HEK293 (cell line): ENCODE results near the gene THSD4.

Experiments
- BCL11A ChIP-seq: fragments of 450-650 bp; formaldehyde crosslinking; IDR thresholded peaks from 2 replicates; pipeline ENCODE4 v1.5.1; 2016; ENCODE audit warnings: low read depth, missing biosample characterization, missing genetic modification characterization
- EGR2 ChIP-seq: fragments of 450-650 bp; formaldehyde crosslinking; IDR thresholded peaks from 2 replicates; pipeline ENCODE4 v1.5.1; 2016; ENCODE audit warnings: low read depth, missing biosample characterization, missing genetic modification characterization
- IKZF3 ChIP-seq: fragments of 450-650 bp; IDR thresholded peaks from 2 replicates; pipeline ENCODE4 v1.5.0; 2018; ENCODE audit warnings: missing biosample characterization, mild to moderate bottlenecking, missing genetic modification characterization, moderate library complexity
- MZF1 ChIP-seq: fragments of 450-650 bp; formaldehyde crosslinking; IDR thresholded peaks from 2 replicates; pipeline ENCODE4 v1.5.1; 2017; ENCODE audit warnings: missing biosample characterization, missing genetic modification characterization, borderline replicate concordance
- YY1 ChIP-seq: fragments of 450-650 bp; formaldehyde crosslinking; IDR thresholded peaks from 2 replicates; pipeline ENCODE4 v1.5.1; 2018; ENCODE audit warnings: missing biosample characterization, missing genetic modification characterization
- ZBTB20 ChIP-seq: fragments of 450-650 bp; formaldehyde crosslinking; IDR thresholded peaks from 2 replicates; pipeline ENCODE4 v1.5.1; 2016; ENCODE audit warnings: missing biosample characterization, missing genetic modification characterization
- ZNF24 ChIP-seq: fragments of 450-650 bp; formaldehyde crosslinking; IDR thresholded peaks from 2 replicates; pipeline ENCODE4 v1.5.1; 2016; ENCODE audit warnings: missing biosample characterization, missing genetic modification characterization
- ZNF324 ChIP-seq: fragments of 450-650 bp; formaldehyde crosslinking; IDR thresholded peaks from 2 replicates; pipeline ENCODE4 v1.5.1; 2016; ENCODE audit warnings: missing biosample characterization, missing genetic modification characterization
- ZNF48 ChIP-seq: fragments of 450-650 bp; formaldehyde crosslinking; IDR thresholded peaks from 2 replicates; pipeline ENCODE4 v1.5.1; 2016; ENCODE audit warnings: missing biosample characterization, missing genetic modification characterization
- ZNF501 ChIP-seq: fragments of 450-650 bp; formaldehyde crosslinking; IDR thresholded peaks from 2 replicates; pipeline ENCODE4 v1.5.1; 2016; ENCODE audit warnings: missing biosample characterization, missing genetic modification characterization
- ZNF623 ChIP-seq: fragments of 450-650 bp; formaldehyde crosslinking; IDR thresholded peaks from 2 replicates; pipeline ENCODE4 v1.5.1; 2016; ENCODE audit warnings: missing biosample characterization, missing genetic modification characterization
- ZNF660 ChIP-seq: fragments of 450-650 bp; IDR thresholded peaks from 2 replicates; pipeline ENCODE4 v1.5.1; 2018; ENCODE audit warnings: missing biosample characterization, mild to moderate bottlenecking, missing genetic modification characterization
- ZNF677 ChIP-seq: fragments of 450-650 bp; IDR thresholded peaks from 2 replicates; pipeline ENCODE4 v1.5.0; 2018; ENCODE audit warnings: missing biosample characterization, mild to moderate bottlenecking, missing genetic modification characterization, moderate library complexity
- ZSCAN16 ChIP-seq: fragments of 450-650 bp; formaldehyde crosslinking; IDR thresholded peaks from 2 replicates; pipeline ENCODE4 v1.5.1; 2016; ENCODE audit warnings: missing biosample characterization, missing genetic modification characterization
- ZSCAN23 ChIP-seq: fragments of 450-650 bp; formaldehyde crosslinking; IDR thresholded peaks from 2 replicates; pipeline ENCODE4 v1.5.1; 2016; ENCODE audit warnings: missing biosample characterization, missing genetic modification characterization
- ZXDB ChIP-seq: fragments of 450-650 bp; formaldehyde crosslinking; IDR thresholded peaks from 2 replicates; pipeline ENCODE4 v1.5.1; 2016; ENCODE audit warnings: missing biosample characterization, missing genetic modification characterization
- TF ChIP-seq, protein P1 (sequence below): fragments of 450-650 bp; formaldehyde crosslinking; IDR thresholded peaks from 2 replicates; pipeline ENCODE4 v1.5.1; 2016; ENCODE audit warnings: missing biosample characterization, missing genetic modification characterization
- TF ChIP-seq, protein P2 (sequence below): IDR thresholded peaks from 2 replicates; pipeline ENCODE4 v1.6.1; 2011; ENCODE audit warnings: mild to moderate bottlenecking, low read depth, low read length, borderline replicate concordance
- TF ChIP-seq, protein P3 (sequence below): fragments of 450-650 bp; formaldehyde crosslinking; IDR thresholded peaks from 2 replicates; pipeline ENCODE4 v1.5.1; 2016; ENCODE audit warnings: missing biosample characterization, missing genetic modification characterization
- TF ChIP-seq, protein P4 (sequence below): fragments of 450-650 bp; formaldehyde crosslinking; conservative IDR thresholded peaks from 2 replicates; pipeline ENCODE4 v1.5.1; 2016; ENCODE audit warnings: low read depth, missing biosample characterization, missing genetic modification characterization
- TF ChIP-seq, protein P5 (sequence below): fragments of 450-650 bp; formaldehyde crosslinking; IDR thresholded peaks from 2 replicates; pipeline ENCODE4 v1.5.1; 2016; ENCODE audit warnings: missing biosample characterization, missing genetic modification characterization
- TF ChIP-seq, protein P6 (sequence below): fragments of 450-650 bp; formaldehyde crosslinking; IDR thresholded peaks from 2 replicates; pipeline ENCODE4 v1.5.1; 2016; ENCODE audit warnings: missing biosample characterization, missing genetic modification characterization
- TF ChIP-seq, protein P7 (sequence below): fragments of 450-650 bp; formaldehyde crosslinking; IDR thresholded peaks from 2 replicates; pipeline ENCODE4 v1.5.1; 2016; ENCODE audit warnings: missing biosample characterization, missing genetic modification characterization, borderline replicate concordance

Gene THSD4

DNA sequence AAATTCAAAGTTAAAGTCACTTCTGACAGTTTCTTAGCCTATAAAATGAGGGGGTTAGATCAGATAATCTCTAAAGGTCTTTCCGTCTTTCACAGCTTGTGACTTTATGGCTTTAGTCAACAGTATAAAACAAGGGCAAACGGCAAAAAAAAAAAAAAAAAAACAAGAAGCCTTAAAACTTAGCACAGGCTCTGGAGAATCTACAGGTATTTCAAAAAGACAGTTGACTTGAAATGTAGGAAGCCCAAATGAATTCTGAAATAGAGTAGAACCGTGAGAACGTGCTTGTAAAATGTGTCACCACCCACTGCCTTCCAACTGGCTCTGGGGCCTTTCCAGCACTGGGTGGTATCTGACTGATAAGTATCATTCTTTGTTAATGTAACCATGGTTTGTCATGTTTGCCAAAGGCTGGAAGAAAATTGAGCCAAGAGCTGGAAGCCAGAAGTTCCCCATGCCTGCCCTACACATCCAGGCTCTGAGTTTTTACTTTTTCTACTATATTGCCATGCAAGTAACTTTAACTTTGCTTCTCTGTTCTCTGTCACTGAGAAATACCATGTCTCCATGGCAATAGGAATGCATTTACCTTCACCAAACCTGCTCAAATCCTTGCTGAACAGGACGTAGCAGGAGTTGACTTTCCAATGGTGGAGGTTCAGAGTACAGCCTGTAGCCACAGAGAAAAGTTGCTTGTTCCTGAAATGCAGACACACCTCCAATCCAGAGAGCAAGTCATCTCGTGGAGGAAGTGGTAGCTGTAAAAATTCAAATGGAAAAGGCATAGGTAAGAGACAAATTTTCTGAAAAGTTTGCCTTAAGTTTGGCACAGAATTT, 35.8 kb upstream of the THSD4 start (continued):
- TF ChIP-seq, protein P1, sequence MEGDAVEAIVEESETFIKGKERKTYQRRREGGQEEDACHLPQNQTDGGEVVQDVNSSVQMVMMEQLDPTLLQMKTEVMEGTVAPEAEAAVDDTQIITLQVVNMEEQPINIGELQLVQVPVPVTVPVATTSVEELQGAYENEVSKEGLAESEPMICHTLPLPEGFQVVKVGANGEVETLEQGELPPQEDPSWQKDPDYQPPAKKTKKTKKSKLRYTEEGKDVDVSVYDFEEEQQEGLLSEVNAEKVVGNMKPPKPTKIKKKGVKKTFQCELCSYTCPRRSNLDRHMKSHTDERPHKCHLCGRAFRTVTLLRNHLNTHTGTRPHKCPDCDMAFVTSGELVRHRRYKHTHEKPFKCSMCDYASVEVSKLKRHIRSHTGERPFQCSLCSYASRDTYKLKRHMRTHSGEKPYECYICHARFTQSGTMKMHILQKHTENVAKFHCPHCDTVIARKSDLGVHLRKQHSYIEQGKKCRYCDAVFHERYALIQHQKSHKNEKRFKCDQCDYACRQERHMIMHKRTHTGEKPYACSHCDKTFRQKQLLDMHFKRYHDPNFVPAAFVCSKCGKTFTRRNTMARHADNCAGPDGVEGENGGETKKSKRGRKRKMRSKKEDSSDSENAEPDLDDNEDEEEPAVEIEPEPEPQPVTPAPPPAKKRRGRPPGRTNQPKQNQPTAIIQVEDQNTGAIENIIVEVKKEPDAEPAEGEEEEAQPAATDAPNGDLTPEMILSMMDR (tag by site-specific recombination): no peak
- no peak for TF ChIP-seq ZNF48 (tag by site-specific recombination)
- TF ChIP-seq ZBTB20 (tag by site-specific recombination): 0 out of 2 replicates have a peak, but pooled peaks have one; percentile 10
- no peak for TF ChIP-seq ZNF677 (tag by site-specific recombination)
- TF ChIP-seq, protein P2, sequence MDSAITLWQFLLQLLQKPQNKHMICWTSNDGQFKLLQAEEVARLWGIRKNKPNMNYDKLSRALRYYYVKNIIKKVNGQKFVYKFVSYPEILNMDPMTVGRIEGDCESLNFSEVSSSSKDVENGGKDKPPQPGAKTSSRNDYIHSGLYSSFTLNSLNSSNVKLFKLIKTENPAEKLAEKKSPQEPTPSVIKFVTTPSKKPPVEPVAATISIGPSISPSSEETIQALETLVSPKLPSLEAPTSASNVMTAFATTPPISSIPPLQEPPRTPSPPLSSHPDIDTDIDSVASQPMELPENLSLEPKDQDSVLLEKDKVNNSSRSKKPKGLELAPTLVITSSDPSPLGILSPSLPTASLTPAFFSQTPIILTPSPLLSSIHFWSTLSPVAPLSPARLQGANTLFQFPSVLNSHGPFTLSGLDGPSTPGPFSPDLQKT: no peak
- TF ChIP-seq, protein P3, sequence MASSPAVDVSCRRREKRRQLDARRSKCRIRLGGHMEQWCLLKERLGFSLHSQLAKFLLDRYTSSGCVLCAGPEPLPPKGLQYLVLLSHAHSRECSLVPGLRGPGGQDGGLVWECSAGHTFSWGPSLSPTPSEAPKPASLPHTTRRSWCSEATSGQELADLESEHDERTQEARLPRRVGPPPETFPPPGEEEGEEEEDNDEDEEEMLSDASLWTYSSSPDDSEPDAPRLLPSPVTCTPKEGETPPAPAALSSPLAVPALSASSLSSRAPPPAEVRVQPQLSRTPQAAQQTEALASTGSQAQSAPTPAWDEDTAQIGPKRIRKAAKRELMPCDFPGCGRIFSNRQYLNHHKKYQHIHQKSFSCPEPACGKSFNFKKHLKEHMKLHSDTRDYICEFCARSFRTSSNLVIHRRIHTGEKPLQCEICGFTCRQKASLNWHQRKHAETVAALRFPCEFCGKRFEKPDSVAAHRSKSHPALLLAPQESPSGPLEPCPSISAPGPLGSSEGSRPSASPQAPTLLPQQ (tag by site-specific recombination): peak; percentile 13; the same call in 1 of the 2 replicates
- TF ChIP-seq YY1 (tag by site-specific recombination): no peak
- TF ChIP-seq, protein P4, sequence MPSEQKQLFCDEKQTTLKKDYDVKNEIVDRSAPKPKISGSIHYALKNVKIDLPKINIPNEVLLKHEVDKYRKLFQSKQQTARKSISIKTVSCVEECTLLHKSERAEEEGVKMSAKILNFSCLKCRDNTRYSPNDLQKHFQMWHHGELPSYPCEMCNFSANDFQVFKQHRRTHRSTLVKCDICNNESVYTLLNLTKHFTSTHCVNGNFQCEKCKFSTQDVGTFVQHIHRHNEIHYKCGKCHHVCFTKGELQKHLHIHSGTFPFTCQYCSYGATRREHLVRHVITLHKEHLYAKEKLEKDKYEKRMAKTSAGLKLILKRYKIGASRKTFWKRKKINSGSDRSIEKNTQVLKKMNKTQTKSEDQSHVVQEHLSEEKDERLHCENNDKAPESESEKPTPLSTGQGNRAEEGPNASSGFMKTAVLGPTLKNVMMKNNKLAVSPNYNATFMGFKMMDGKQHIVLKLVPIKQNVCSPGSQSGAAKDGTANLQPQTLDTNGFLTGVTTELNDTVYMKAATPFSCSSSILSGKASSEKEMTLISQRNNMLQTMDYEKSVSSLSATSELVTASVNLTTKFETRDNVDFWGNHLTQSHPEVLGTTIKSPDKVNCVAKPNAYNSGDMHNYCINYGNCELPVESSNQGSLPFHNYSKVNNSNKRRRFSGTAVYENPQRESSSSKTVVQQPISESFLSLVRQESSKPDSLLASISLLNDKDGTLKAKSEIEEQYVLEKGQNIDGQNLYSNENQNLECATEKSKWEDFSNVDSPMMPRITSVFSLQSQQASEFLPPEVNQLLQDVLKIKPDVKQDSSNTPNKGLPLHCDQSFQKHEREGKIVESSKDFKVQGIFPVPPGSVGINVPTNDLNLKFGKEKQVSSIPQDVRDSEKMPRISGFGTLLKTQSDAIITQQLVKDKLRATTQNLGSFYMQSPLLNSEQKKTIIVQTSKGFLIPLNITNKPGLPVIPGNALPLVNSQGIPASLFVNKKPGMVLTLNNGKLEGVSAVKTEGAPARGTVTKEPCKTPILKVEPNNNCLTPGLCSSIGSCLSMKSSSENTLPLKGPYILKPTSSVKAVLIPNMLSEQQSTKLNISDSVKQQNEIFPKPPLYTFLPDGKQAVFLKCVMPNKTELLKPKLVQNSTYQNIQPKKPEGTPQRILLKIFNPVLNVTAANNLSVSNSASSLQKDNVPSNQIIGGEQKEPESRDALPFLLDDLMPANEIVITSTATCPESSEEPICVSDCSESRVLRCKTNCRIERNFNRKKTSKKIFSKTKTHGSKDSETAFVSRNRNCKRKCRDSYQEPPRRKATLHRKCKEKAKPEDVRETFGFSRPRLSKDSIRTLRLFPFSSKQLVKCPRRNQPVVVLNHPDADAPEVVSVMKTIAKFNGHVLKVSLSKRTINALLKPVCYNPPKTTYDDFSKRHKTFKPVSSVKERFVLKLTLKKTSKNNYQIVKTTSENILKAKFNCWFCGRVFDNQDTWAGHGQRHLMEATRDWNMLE: no peak
- peak; percentile 25; the same call in 1 of the 2 replicates for TF ChIP-seq ZXDB (tag by site-specific recombination)
- TF ChIP-seq EGR2: peak; percentile 62
- no peak for TF ChIP-seq ZNF324 (tag by site-specific recombination)
- no peak for TF ChIP-seq ZSCAN16 (tag by site-specific recombination)
- TF ChIP-seq, protein P5, sequence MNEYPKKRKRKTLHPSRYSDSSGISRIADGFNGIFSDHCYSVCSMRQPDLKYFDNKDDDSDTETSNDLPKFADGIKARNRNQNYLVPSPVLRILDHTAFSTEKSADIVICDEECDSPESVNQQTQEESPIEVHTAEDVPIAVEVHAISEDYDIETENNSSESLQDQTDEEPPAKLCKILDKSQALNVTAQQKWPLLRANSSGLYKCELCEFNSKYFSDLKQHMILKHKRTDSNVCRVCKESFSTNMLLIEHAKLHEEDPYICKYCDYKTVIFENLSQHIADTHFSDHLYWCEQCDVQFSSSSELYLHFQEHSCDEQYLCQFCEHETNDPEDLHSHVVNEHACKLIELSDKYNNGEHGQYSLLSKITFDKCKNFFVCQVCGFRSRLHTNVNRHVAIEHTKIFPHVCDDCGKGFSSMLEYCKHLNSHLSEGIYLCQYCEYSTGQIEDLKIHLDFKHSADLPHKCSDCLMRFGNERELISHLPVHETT (tag by site-specific recombination): no peak
- TF ChIP-seq ZNF660 (tag by site-specific recombination): no peak; the same call in 1 of the 2 replicates
- no peak for TF ChIP-seq ZNF501 (tag by site-specific recombination)
- TF ChIP-seq MZF1: no peak
- TF ChIP-seq ZNF24 (tag by site-specific recombination): no peak
- TF ChIP-seq, protein P6, sequence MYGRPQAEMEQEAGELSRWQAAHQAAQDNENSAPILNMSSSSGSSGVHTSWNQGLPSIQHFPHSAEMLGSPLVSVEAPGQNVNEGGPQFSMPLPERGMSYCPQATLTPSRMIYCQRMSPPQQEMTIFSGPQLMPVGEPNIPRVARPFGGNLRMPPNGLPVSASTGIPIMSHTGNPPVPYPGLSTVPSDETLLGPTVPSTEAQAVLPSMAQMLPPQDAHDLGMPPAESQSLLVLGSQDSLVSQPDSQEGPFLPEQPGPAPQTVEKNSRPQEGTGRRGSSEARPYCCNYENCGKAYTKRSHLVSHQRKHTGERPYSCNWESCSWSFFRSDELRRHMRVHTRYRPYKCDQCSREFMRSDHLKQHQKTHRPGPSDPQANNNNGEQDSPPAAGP (tag by site-specific recombination): no peak
- no peak for TF ChIP-seq ZSCAN23 (tag by site-specific recombination)
- TF ChIP-seq, protein P7, sequence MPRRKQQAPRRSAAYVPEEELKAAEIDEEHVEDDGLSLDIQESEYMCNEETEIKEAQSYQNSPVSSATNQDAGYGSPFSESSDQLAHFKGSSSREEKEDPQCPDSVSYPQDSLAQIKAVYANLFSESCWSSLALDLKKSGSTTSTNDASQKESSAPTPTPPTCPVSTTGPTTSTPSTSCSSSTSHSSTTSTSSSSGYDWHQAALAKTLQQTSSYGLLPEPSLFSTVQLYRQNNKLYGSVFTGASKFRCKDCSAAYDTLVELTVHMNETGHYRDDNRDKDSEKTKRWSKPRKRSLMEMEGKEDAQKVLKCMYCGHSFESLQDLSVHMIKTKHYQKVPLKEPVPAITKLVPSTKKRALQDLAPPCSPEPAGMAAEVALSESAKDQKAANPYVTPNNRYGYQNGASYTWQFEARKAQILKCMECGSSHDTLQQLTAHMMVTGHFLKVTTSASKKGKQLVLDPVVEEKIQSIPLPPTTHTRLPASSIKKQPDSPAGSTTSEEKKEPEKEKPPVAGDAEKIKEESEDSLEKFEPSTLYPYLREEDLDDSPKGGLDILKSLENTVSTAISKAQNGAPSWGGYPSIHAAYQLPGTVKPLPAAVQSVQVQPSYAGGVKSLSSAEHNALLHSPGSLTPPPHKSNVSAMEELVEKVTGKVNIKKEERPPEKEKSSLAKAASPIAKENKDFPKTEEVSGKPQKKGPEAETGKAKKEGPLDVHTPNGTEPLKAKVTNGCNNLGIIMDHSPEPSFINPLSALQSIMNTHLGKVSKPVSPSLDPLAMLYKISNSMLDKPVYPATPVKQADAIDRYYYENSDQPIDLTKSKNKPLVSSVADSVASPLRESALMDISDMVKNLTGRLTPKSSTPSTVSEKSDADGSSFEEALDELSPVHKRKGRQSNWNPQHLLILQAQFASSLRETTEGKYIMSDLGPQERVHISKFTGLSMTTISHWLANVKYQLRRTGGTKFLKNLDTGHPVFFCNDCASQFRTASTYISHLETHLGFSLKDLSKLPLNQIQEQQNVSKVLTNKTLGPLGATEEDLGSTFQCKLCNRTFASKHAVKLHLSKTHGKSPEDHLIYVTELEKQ (tag by site-specific recombination): no peak
- TF ChIP-seq ZNF623: no peak
- no peak for TF ChIP-seq IKZF3 (tag by site-specific recombination)
- TF ChIP-seq BCL11A (tag by site-specific recombination): no peak
